Mesendoderm (in vitro differentiated cells): ENCODE measurements around the gene ZNF423.

Source experiments
- DNase-seq: peaks from one replicate; pipeline ENCODE4 v3.0.0; 2013
- H2AK5ac ChIP-seq: 2 replicates; pipeline ENCODE4 v1.6.1; 2013; ENCODE audit warnings: low read length, inconsistent platforms
- H2BK120ac ChIP-seq: 2 replicates; pipeline ENCODE4 v1.6.1; 2013; ENCODE audit warnings: low read depth, mild to moderate bottlenecking, low read length, moderate library complexity, mixed read lengths
- H2BK15ac ChIP-seq: replicated peaks from 2 replicates; pipeline ENCODE4 v1.6.1; 2013; ENCODE audit warnings: low read depth, mild to moderate bottlenecking, moderate library complexity
- H2BK5ac ChIP-seq: 2 replicates; pipeline ENCODE4 v1.6.1; 2013; ENCODE audit warnings: low read length, inconsistent platforms
- H3K18ac ChIP-seq: 2 replicates; pipeline ENCODE4 v1.6.1; 2013; ENCODE audit warnings: mild to moderate bottlenecking, low read length, mixed read lengths
- H3K23ac ChIP-seq: one replicate; pipeline ENCODE4 v1.6.1; 2013; ENCODE audit warnings: low read length
- H3K27ac ChIP-seq: 2 replicates; pipeline ENCODE4 v1.5.1; 2013; ENCODE audit warnings: low read depth, mild to moderate bottlenecking, inconsistent platforms, low read length, moderate library complexity
- H3K27me3 ChIP-seq: 2 replicates; pipeline ENCODE4 v1.6.1; 2013; ENCODE audit warnings: low read length, control low read depth, mild to moderate bottlenecking, inconsistent platforms; ENCODE audit not compliant: insufficient read depth, poor library complexity
- H3K36me3 ChIP-seq: 2 replicates; pipeline ENCODE4 v1.6.1; 2013; ENCODE audit warnings: low read length, inconsistent platforms; ENCODE audit not compliant: control insufficient read depth, insufficient read depth
- H3K4ac ChIP-seq: one replicate; pipeline ENCODE4 v1.6.1; 2013; ENCODE audit warnings: low read depth, mild to moderate bottlenecking, low read length, moderate library complexity
- H3K4me1 ChIP-seq: 2 replicates; pipeline ENCODE4 v1.6.1; 2013; ENCODE audit warnings: low read depth, low read length, inconsistent platforms; ENCODE audit not compliant: control insufficient read depth
- H3K4me2 ChIP-seq: 2 replicates; pipeline ENCODE4 v1.6.1; 2013; ENCODE audit warnings: low read length
- H3K4me3 ChIP-seq: 2 replicates; pipeline ENCODE4 v1.5.1; 2013; ENCODE audit warnings: mild to moderate bottlenecking, low read length
- H3K56ac ChIP-seq: one replicate; pipeline ENCODE4 v1.6.1; 2013; ENCODE audit warnings: low read length
- H3K79me1 ChIP-seq: 2 replicates; pipeline ENCODE4 v1.6.1; 2013; ENCODE audit warnings: low read length, inconsistent platforms
- H3K79me2 ChIP-seq: 2 replicates; pipeline ENCODE4 v1.6.1; 2013; ENCODE audit warnings: mild to moderate bottlenecking, low read length; ENCODE audit not compliant: control insufficient read depth, insufficient read depth
- H3K9ac ChIP-seq: 2 replicates; pipeline ENCODE4 v1.6.1; 2013; ENCODE audit warnings: low read length, inconsistent platforms
- H4K5ac ChIP-seq: one replicate; pipeline ENCODE4 v1.6.1; 2013; ENCODE audit warnings: low read length
- H4K8ac ChIP-seq: one replicate; pipeline ENCODE4 v1.6.1; 2013; ENCODE audit warnings: low read depth, mild to moderate bottlenecking, control low read depth, low read length, moderate library complexity
- WGBS: extraction: QIAGEN DNeasy Blood & Tissue Kit; methylation state at CpG from one replicate; pipeline ENCODE4 v1.1.7; 2013; ENCODE audit warnings: low lambda C conversion rate, missing lambda C conversion rate; ENCODE audit not compliant: insufficient coverage; ENCODE audit errors: extremely low coverage; 5-methylcytosine and 5-hydroxymethylcytosine counted together

ZNF423 gene

GRCh38 chr16:49586466-49587450 lies 269.2 kb downstream of the ZNF423 start:
- no peak overlapping the region for H2AK5ac ChIP-seq
- H4K8ac ChIP-seq: no peak overlapping the region
- H3K4me2 ChIP-seq: no peak overlapping the region
- H3K23ac ChIP-seq: no peak overlapping the region
- no peaks in the 10 kb centered on the region for H3K36me3 ChIP-seq
- no peak overlapping the region for H2BK15ac ChIP-seq
- no peaks in the 10 kb centered on the region for H3K27me3 ChIP-seq
- peak overlapping the region; percentile 27 for H3K56ac ChIP-seq
- H3K79me1 ChIP-seq: peaks cover 1% of the 10 kb centered on the region
- peaks cover 3% of the 10 kb centered on the region for H3K4me1 ChIP-seq
- H2BK5ac ChIP-seq: no peak overlapping the region
- H3K4me3 ChIP-seq: no peak overlapping the region
- no peak overlapping the region for H3K27ac ChIP-seq
- no CpG with 5 or more reads among the region's 28 CpGs for WGBS
- no peak for DNase-seq
- H3K79me2 ChIP-seq: no peaks in the 10 kb centered on the region
- H3K18ac ChIP-seq: no peak overlapping the region
- no peak overlapping the region for H3K9ac ChIP-seq
- H2BK120ac ChIP-seq: no peak overlapping the region
- H3K4ac ChIP-seq: no peak overlapping the region
- H4K5ac ChIP-seq: no peak overlapping the region

DNA sequence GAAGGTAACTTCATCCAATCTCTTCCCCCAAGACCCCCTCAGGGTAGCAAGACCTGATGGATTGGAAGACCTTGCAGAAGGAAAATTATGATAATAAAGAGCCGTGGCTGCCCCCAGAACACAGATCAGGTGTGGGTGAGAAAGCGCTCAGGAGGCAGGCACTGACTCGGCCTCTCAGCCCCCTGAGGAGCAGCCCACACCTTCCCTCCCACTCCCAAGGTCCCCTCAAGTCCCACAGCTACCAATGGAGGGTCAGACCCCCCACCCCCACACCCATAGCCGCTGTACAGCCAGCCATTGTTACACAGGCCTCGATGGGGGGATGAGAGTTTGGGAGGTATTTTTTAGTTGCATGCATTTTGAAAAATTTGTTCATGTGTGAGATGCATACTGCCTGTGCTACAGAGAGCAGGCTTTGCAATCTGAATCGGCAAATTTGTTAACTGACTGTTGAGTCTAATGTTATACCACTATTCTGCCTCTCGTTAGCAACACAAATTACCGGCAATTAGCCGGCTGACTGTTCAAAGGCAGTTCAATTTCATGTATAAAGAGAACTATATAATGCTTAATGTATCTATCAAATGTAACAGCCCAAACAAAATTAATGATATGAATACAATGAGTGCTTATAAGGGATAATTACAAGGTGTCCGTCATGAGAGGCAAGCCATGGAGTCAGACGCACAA lies 270.6 kb downstream of the ZNF423 start:
- no peak overlapping the region for H4K5ac ChIP-seq
- WGBS: no CpG with 5 or more reads among the region's 11 CpGs
- no peaks in the 10 kb centered on the region for H3K27me3 ChIP-seq
- no peak overlapping the region for H2BK120ac ChIP-seq
- no peaks in the 10 kb centered on the region for H3K79me2 ChIP-seq
- no peak overlapping the region for H3K9ac ChIP-seq
- no peaks in the 10 kb centered on the region for H3K79me1 ChIP-seq
- H3K36me3 ChIP-seq: no peaks in the 10 kb centered on the region
- peaks cover 3% of the 10 kb centered on the region for H3K4me1 ChIP-seq
- H2BK5ac ChIP-seq: no peak overlapping the region
- no peak overlapping the region for H4K8ac ChIP-seq
- DNase-seq: no peak
- no peak overlapping the region for H2AK5ac ChIP-seq
- H3K4ac ChIP-seq: no peak overlapping the region
- H2BK15ac ChIP-seq: no peak overlapping the region
- H3K4me2 ChIP-seq: no peak overlapping the region
- H3K56ac ChIP-seq: no peak overlapping the region
- H3K18ac ChIP-seq: no peak overlapping the region
- H3K23ac ChIP-seq: no peak overlapping the region
- H3K27ac ChIP-seq: no peak overlapping the region
- no peak overlapping the region for H3K4me3 ChIP-seq

DNA sequence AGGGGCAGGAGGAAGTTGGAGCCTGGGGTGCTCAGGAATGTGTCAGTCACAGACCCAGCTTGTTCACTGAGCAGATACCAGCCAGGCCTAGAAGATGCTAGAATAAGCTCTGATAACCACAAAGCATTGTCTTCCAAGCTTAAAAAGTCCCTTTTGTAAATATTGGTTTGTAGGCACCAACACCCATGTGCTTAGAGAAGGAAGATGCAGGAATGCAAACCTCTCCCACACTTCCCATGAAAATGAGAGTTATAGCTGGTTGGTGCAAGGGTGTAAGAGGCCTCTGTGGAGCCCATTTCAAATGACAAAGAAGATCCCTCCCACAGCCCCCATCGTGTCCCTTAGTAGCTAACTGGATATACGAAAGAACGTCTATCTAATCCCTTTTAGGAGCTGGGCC lies 272.0 kb downstream of the ZNF423 start:
- peak; percentile 41 for DNase-seq
- H3K27me3 ChIP-seq: no peaks in the 10 kb centered on the region
- H3K18ac ChIP-seq: no peak overlapping the region
- no CpG with 5 or more reads among the region's 3 CpGs for WGBS
- H2BK120ac ChIP-seq: no peak overlapping the region
- H3K4me2 ChIP-seq: no peak overlapping the region
- H3K4ac ChIP-seq: no peak overlapping the region
- no peak overlapping the region for H2AK5ac ChIP-seq
- H3K79me2 ChIP-seq: no peaks in the 10 kb centered on the region
- H3K27ac ChIP-seq: no peak overlapping the region
- H3K4me1 ChIP-seq: peaks cover 1% of the 10 kb centered on the region
- no peak overlapping the region for H3K9ac ChIP-seq
- H3K56ac ChIP-seq: no peak overlapping the region
- H4K8ac ChIP-seq: no peak overlapping the region
- no peak overlapping the region for H2BK15ac ChIP-seq
- no peak overlapping the region for H2BK5ac ChIP-seq
- H3K79me1 ChIP-seq: no peaks in the 10 kb centered on the region
- no peak overlapping the region for H3K23ac ChIP-seq
- H3K36me3 ChIP-seq: no peaks in the 10 kb centered on the region
- no peak overlapping the region for H4K5ac ChIP-seq
- no peak overlapping the region for H3K4me3 ChIP-seq

- H4K5ac ChIP-seq: no peak overlapping the region
- H3K36me3 ChIP-seq: no peaks in the 10 kb centered on the region
- no peaks in the 10 kb centered on the region for H3K79me2 ChIP-seq
- no CpG with 5 or more reads among the region's 13 CpGs for WGBS
- H3K4ac ChIP-seq: no peak overlapping the region
- H3K4me2 ChIP-seq: no peak overlapping the region
- H2BK15ac ChIP-seq: no peak overlapping the region
- no peak overlapping the region for H3K18ac ChIP-seq
- H4K8ac ChIP-seq: no peak overlapping the region
- no peak overlapping the region for H3K27ac ChIP-seq
- H3K56ac ChIP-seq: no peak overlapping the region
- H2BK120ac ChIP-seq: no peak overlapping the region
- H3K4me1 ChIP-seq: no peaks in the 10 kb centered on the region
- no peak for DNase-seq
- H2BK5ac ChIP-seq: no peak overlapping the region
- no peak overlapping the region for H3K23ac ChIP-seq
- no peak overlapping the region for H2AK5ac ChIP-seq
- H3K27me3 ChIP-seq: no peaks in the 10 kb centered on the region
- no peaks in the 10 kb centered on the region for H3K79me1 ChIP-seq
- no peak overlapping the region for H3K9ac ChIP-seq
- H3K4me3 ChIP-seq: no peak overlapping the region
Measured at GRCh38 chr16:49581630-49582298, 274.1 kb downstream of the ZNF423 start.

DNA sequence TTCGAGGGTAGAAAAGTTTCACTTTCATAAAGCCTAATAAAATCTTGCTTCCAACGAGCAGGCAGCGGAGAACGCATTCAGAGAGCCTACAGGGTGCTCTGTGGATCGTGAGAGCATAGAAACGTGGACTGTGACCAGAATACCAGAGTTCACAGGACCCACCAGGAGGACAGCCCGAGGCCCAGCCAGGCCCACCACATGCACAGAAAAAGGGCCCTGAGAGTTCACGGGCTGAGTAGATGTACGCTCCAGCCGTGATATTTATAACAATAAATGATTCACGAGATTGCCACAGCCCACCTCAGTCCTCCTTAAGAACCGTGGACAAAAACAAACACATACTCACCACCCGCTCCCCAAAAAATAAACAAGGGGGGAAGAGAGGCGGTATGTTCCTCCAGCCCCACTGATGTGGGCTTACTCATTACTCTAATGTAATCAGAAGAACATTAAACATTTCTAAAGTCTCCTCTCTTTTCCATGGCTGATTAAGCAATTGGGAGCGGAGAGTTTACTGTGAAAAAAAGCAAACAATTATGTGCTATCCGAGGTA lies 275.1 kb downstream of the ZNF423 start:
- no peak overlapping the region for H2BK5ac ChIP-seq
- H2AK5ac ChIP-seq: no peak overlapping the region
- H3K36me3 ChIP-seq: no peaks in the 10 kb centered on the region
- no peak for DNase-seq
- no peak overlapping the region for H3K23ac ChIP-seq
- no peak overlapping the region for H2BK120ac ChIP-seq
- H3K18ac ChIP-seq: no peak overlapping the region
- H3K4ac ChIP-seq: no peak overlapping the region
- no peaks in the 10 kb centered on the region for H3K79me1 ChIP-seq
- WGBS: no CpG with 5 or more reads among the region's 16 CpGs
- no peak overlapping the region for H3K56ac ChIP-seq
- H4K8ac ChIP-seq: no peak overlapping the region
- H3K4me2 ChIP-seq: no peak overlapping the region
- H3K4me3 ChIP-seq: no peak overlapping the region
- no peaks in the 10 kb centered on the region for H3K27me3 ChIP-seq
- H3K27ac ChIP-seq: no peak overlapping the region
- H3K79me2 ChIP-seq: no peaks in the 10 kb centered on the region
- H3K9ac ChIP-seq: no peak overlapping the region
- H2BK15ac ChIP-seq: no peak overlapping the region
- no peaks in the 10 kb centered on the region for H3K4me1 ChIP-seq
- no peak overlapping the region for H4K5ac ChIP-seq
